Activated CD8-positive, alpha-beta T cell treated with anti-CD3 and anti-CD28 coated beads for 36 hours (primary cell): ENCODE results near the gene AKAP13. TPM values are rescaled to one million over a fixed set of nuclear protein-coding genes. Genes with fewer than 3 reads are reported as not detected.

Experiments used
- ATAC-seq: fragments of 200-7000 bp; cut with Tn5 transposase; one replicate; pipeline ENCODE4 v1.10.0; 2021; ENCODE audit warnings: mild to moderate bottlenecking, moderate library complexity
- CTCF ChIA-PET: fragments of 350-600 bp; sonication (Branson Sonifier 250); formaldehyde crosslinking; loops from one replicate; lab custom pipeline; 2021; ENCODE audit warnings: antibody characterized with exemption; lab: Charles Lee
- POLR2A ChIA-PET: fragments of 350-600 bp; sonication (Branson Sonifier 250); formaldehyde crosslinking; loops from one replicate; lab custom pipeline; 2021; ENCODE audit warnings: antibody characterized with exemption; lab: Charles Lee
- DNase-seq: peaks from one replicate; pipeline ENCODE4 v3.0.0-alpha.2; 2020
- H3K27ac Mint-ChIP-seq: one replicate; pipeline ENCODE4 v1.8.0; 2021; ENCODE audit warnings: mild to moderate bottlenecking, mixed read lengths
- H3K27me3 Mint-ChIP-seq: one replicate; pipeline ENCODE4 v1.8.0; 2021; ENCODE audit warnings: mixed read lengths
- H3K36me3 Mint-ChIP-seq: one replicate; pipeline ENCODE4 v1.8.0; 2021; ENCODE audit warnings: low read depth, mixed read lengths
- H3K4me1 Mint-ChIP-seq: one replicate; pipeline ENCODE4 v1.8.0; 2021; ENCODE audit warnings: low read depth, mixed read lengths
- H3K4me3 Mint-ChIP-seq: one replicate; pipeline ENCODE4 v1.8.0; 2021; ENCODE audit warnings: mild to moderate bottlenecking, moderate library complexity, mixed read lengths
- H3K9me3 Mint-ChIP-seq: one replicate; pipeline ENCODE4 v1.8.0; 2021; ENCODE audit warnings: mixed read lengths
- CTCF ChIP-seq: fragments of 200-600 bp; IDR thresholded peaks from one replicate; pipeline ENCODE4 v1.8.0; 2022; ENCODE audit warnings: antibody characterized with exemption, mild to moderate bottlenecking
- intact Hi-C: fragments of 100-400 bp; cut with micrococcal nuclease; formaldehyde crosslinking; loops from one replicate; pipeline ENCODE4 v1.10.0; 2022
- total RNA-seq, 2 experiments: library from RNA; stranded (reverse); gene quantifications; one replicate each; pipeline ENCODE4 v1.2.3, GENCODE V29; 2021

Gene AKAP13
- total RNA-seq, 2 experiments from 2014 or later: 79.1 to 79.5 TPM

GRCh38 chr15:85671156-85671555 is 290.8 kb downstream of the AKAP13 start:
- ATAC-seq (no peak), DNase-seq (no peak)
- Mint-ChIP-seq H3K4me3 (no peak overlapping the region), H3K27ac (no peak overlapping the region), H3K27me3 (no peaks in the 10 kb centered on the region), H3K9me3 (no peaks in the 10 kb centered on the region), H3K36me3 (peaks cover 47% of the 10 kb centered on the region), H3K4me1 (peaks cover 48% of the 10 kb centered on the region)
- intact Hi-C loops: no loop called here
- ChIA-PET CTCF (no interaction called here), POLR2A (interaction anchor here (0.6 to 0.8 kb wide), 2 partner anchors 18 to 1029 kb away, joined by 3 read pairs; no protein-coding TSS in a partner anchor)
- TF ChIP-seq CTCF: no peak

GRCh38 chr15:85672332-85673084 is 292.1 kb downstream of the AKAP13 start:
- peaks cover 40% of the 10 kb centered on the region for H3K4me1 Mint-ChIP-seq
- TF ChIP-seq CTCF: no peak
- H3K9me3 Mint-ChIP-seq: no peaks in the 10 kb centered on the region
- no peaks in the 10 kb centered on the region for H3K27me3 Mint-ChIP-seq
- H3K27ac Mint-ChIP-seq: peak overlapping the region; percentile 36
- no peak for DNase-seq
- intact Hi-C loops: no loop called here
- ChIA-PET POLR2A (interaction anchor here (0.8 to 1.6 kb wide), 3 partner anchors 11 to 19 kb away, joined by 3 read pairs; no protein-coding TSS in a partner anchor), CTCF (interaction anchor here (0.8 to 1.6 kb wide), 3 partner anchors 10 to 19 kb away, joined by 3 to 4 read pairs (median 3); no protein-coding TSS in a partner anchor)
- H3K36me3 Mint-ChIP-seq: peaks cover 42% of the 10 kb centered on the region
- H3K4me3 Mint-ChIP-seq: no peak overlapping the region
- no peak for ATAC-seq

GRCh38 chr15:85673326-85673725 is 292.9 kb downstream of the AKAP13 start:
- no peak for TF ChIP-seq CTCF
- no peak overlapping the region for H3K4me3 Mint-ChIP-seq
- peaks cover 40% of the 10 kb centered on the region for H3K36me3 Mint-ChIP-seq

GRCh38 chr15:85676342-85677098 is 296.1 kb downstream of the AKAP13 start:
- H3K36me3 Mint-ChIP-seq: peaks cover 27% of the 10 kb centered on the region
- intact Hi-C loops: no loop called here
- H3K27ac Mint-ChIP-seq: peak overlapping the region; percentile 35
- POLR2A ChIA-PET: interaction anchor here (1.0 kb wide), 1 partner anchor 96 kb away, joined by 3 read pairs; no protein-coding TSS in a partner anchor
- no peak for DNase-seq
- TF ChIP-seq CTCF: no peak
- CTCF ChIA-PET: no interaction called here
- H3K4me3 Mint-ChIP-seq: no peak overlapping the region
- no peak for ATAC-seq
- no peaks in the 10 kb centered on the region for H3K9me3 Mint-ChIP-seq
- H3K27me3 Mint-ChIP-seq: no peaks in the 10 kb centered on the region
- peaks cover 26% of the 10 kb centered on the region for H3K4me1 Mint-ChIP-seq

More at GRCh38 chr15:85673326-85673725, 292.9 kb downstream of the AKAP13 start:
- DNase-seq: no peak
- Mint-ChIP-seq H3K27ac (peak overlapping the region; percentile 36), H3K9me3 (no peaks in the 10 kb centered on the region), H3K4me1 (peaks cover 31% of the 10 kb centered on the region), H3K27me3 (no peaks in the 10 kb centered on the region)
- ATAC-seq: no peak
- CTCF ChIA-PET: interaction anchor here (1.2 to 1.6 kb wide), 2 partner anchors 10 to 14 kb away, joined by 3 to 4 read pairs; no protein-coding TSS in a partner anchor
- POLR2A ChIA-PET: interaction anchor here (0.8 to 1.6 kb wide), 2 partner anchors 10 to 14 kb away, joined by 3 read pairs; no protein-coding TSS in a partner anchor
- intact Hi-C loops: no loop called here
